ENCODE results near the gene PRSS56. TPM values are rescaled to one million over a fixed set of nuclear protein-coding genes. Genes with fewer than 3 reads are reported as not detected.

Gene PRSS56
- total RNA-seq, 1 experiment from 2014 or later: 0.18 TPM

GRCh38 chr2:232501794-232502390, 18.3 kb upstream of the PRSS56 start:
- H3K27me3 ChIP-seq (ENCODE audit: control insufficient read depth, insufficient read depth, low read length): peaks cover 3% of the 10 kb centered on the region; the same call in 1 of the 2 replicates
- DNase-seq (ENCODE audit: low read depth, low spot score): no peak
- CTCF ChIA-PET: interaction anchor here (0.6 to 0.7 kb wide), 2 partner anchors 21 to 38 kb away, joined by 4 to 5 read pairs; no protein-coding TSS in a partner anchor
- no peaks in the 10 kb centered on the region for H3K36me3 ChIP-seq (ENCODE audit: control insufficient read depth, insufficient read depth, low read length)
- TF ChIP-seq POLR2AphosphoS5 (IDR thresholded peaks at IDR 0.05; ENCODE audit: low read depth, low read length) (no peak), CTCF (IDR thresholded peaks at IDR 0.05) (no peak), SIN3A (IDR thresholded peaks at IDR 0.05; ENCODE audit: borderline replicate concordance, insufficient read depth, low read depth, low read length) (no peak), REST (IDR thresholded peaks at IDR 0.05; ENCODE audit: insufficient read depth in 1 of 2, low read depth in 2 of 2, low read length in 1 of 2) (no peak), TCF7L2 (IDR thresholded peaks at IDR 0.05; ENCODE audit: low read depth, low read length) (no peak)
- H3K27ac ChIP-seq (ENCODE audit: low read length): no peak overlapping the region
- POLR2A ChIA-PET: no interaction called here
- no peaks in the 10 kb centered on the region; the same call in 1 of the 2 replicates for H3K4me1 ChIP-seq (ENCODE audit: control insufficient read depth, insufficient read depth, low read length)
- no peak for ATAC-seq
- no TSS peak for BruUV-seq (replicated peaks)
- no peaks in the 10 kb centered on the region for H3K9me3 ChIP-seq (ENCODE audit: control insufficient read depth, insufficient read depth, low read depth, low read length)
- in situ Hi-C loops (cut with HindIII; ENCODE audit: low pct_unique_long_range_greater_than_20kb, low sequenced_read_pairs) (no loop called here), intact Hi-C loops (cut with micrococcal nuclease; ENCODE audit: unreplicated experiment) (no loop called here)
- no peak overlapping the region for H3K4me3 ChIP-seq (ENCODE audit: low read depth in 2 of 2, low read length in 2 of 2)

- DNase-seq (ENCODE audit: low read depth, low spot score) (no peak), ATAC-seq (no peak)
- no TSS peak for BruUV-seq (replicated peaks)
- Histone ChIP-seq H3K27ac (ENCODE audit: low read length) (no peak overlapping the region), H3K4me1 (ENCODE audit: control insufficient read depth, insufficient read depth, low read length) (no peaks in the 10 kb centered on the region; the same call in 1 of the 2 replicates), H3K36me3 (ENCODE audit: control insufficient read depth, insufficient read depth, low read length) (no peaks in the 10 kb centered on the region), H3K4me3 (ENCODE audit: low read depth in 2 of 2, low read length in 2 of 2) (no peak overlapping the region), H3K27me3 (ENCODE audit: control insufficient read depth, insufficient read depth, low read length) (peaks cover 3% of the 10 kb centered on the region; the same call in 1 of the 2 replicates), H3K9me3 (ENCODE audit: control insufficient read depth, insufficient read depth, low read depth, low read length) (no peaks in the 10 kb centered on the region)
- intact Hi-C loops (cut with micrococcal nuclease; ENCODE audit: unreplicated experiment): no loop called here
- ChIA-PET POLR2A (interaction anchor here (0.6 kb wide), 1 partner anchor 48 kb away, joined by 8 read pairs; no protein-coding TSS in a partner anchor), CTCF (no interaction called here)
- in situ Hi-C loops (cut with HindIII; ENCODE audit: low pct_unique_long_range_greater_than_20kb, low sequenced_read_pairs): no loop called here
- TF ChIP-seq TCF7L2 (IDR thresholded peaks at IDR 0.05; ENCODE audit: low read depth, low read length) (no peak), POLR2AphosphoS5 (IDR thresholded peaks at IDR 0.05; ENCODE audit: low read depth, low read length) (no peak), SIN3A (IDR thresholded peaks at IDR 0.05; ENCODE audit: borderline replicate concordance, insufficient read depth, low read depth, low read length) (no peak), CTCF (IDR thresholded peaks at IDR 0.05) (no peak), REST (IDR thresholded peaks at IDR 0.05; ENCODE audit: insufficient read depth in 1 of 2, low read depth in 2 of 2, low read length in 1 of 2) (no peak)
Measured at GRCh38 chr2:232502511-232502910, 17.7 kb upstream of the PRSS56 start.
